Breast epithelium (tissue), 4 donors: ENCODE data around the gene SLC66A1. TPM values are rescaled to one million over a fixed set of nuclear protein-coding genes. Genes with fewer than 3 reads are reported as not detected.

Source experiments
- DNase-seq, 2 donors: peaks; one replicate each; pipeline ENCODE4 v3.0.0-alpha.2; 2019; ENCODE audit warnings: low spot score in 2 of 2
- H3K27ac ChIP-seq, 2 donors: fragments of 200-600 bp; sonication (generic) in 1 of 2; one replicate each; pipeline ENCODE4 v1.5.1; 2016 to 2019; ENCODE audit warnings: mild to moderate bottlenecking in 1 of 2
- H3K27me3 ChIP-seq, 2 donors: fragments of 200-600 bp; sonication (generic) in 1 of 2; one replicate each; pipeline versions ENCODE4 v1.5.1 to v1.6.0; 2017 to 2019; ENCODE audit warnings: control low read depth in 1 of 2, mild to moderate bottlenecking in 1 of 2
- H3K36me3 ChIP-seq: fragments of 200-600 bp; one replicate; pipeline ENCODE4 v1.5.1; 2019
- H3K4me1 ChIP-seq, 2 donors: fragments of 200-600 bp; sonication (generic); one replicate each; pipeline ENCODE4 v1.5.1; 2016 to 2019; ENCODE audit warnings: control low read depth in 1 of 2
- H3K4me3 ChIP-seq, 3 donors: fragments of 200-600 bp; sonication (generic); 1 replicate in 2 of 3; 2 replicates in 1 of 3; pipeline ENCODE4 v1.5.1; 2016 to 2019; ENCODE audit warnings: mild to moderate bottlenecking in 3 of 3, moderate library complexity in 2 of 3
- H3K9me3 ChIP-seq, 2 donors: fragments of 200-600 bp; sonication (generic) in 1 of 2; one replicate each; pipeline ENCODE4 v1.5.1; 2016 to 2019; ENCODE audit warnings: control low read depth in 1 of 2
- CTCF ChIP-seq, 3 donors: fragments of 450-650 bp; IDR thresholded peaks; one replicate each; pipeline ENCODE4 v1.5.1; 2016 to 2017; ENCODE audit warnings: antibody characterized with exemption in 3 of 3, mild to moderate bottlenecking in 3 of 3, moderate library complexity in 3 of 3
- POLR2A ChIP-seq: fragments of 450-650 bp; IDR thresholded peaks from one replicate; pipeline ENCODE4 v1.6.1; 2016; ENCODE audit warnings: antibody characterized with exemption, mild to moderate bottlenecking, moderate library complexity
- POLR2AphosphoS5 ChIP-seq, 3 donors: sonication (generic); formaldehyde crosslinking; IDR thresholded peaks; one replicate each; pipeline ENCODE4 v1.6.1; 2017; ENCODE audit warnings: antibody characterized with exemption in 3 of 3
- intact Hi-C: fragments of 100-400 bp; cut with DNase I; formaldehyde crosslinking; loops from one replicate; pipeline ENCODE4 v1.15.1; 2023; ENCODE audit warnings: low total_unique reads
- total RNA-seq, 3 donors: library from RNA; depleted of rRNA; stranded (reverse); fragments of >200 nt; gene quantifications; one replicate each; pipeline ENCODE4 v1.1.0, GENCODE V29; 2016

SLC66A1 gene
- total RNA-seq, 3 donors from 2014 or later = 6.2 to 13.9 (median 13.1) TPM

GRCh38 chr1:19321071-19321470 lies 8.9 kb downstream of the SLC66A1 start:
- TF ChIP-seq CTCF (IDR thresholded peaks at IDR 0.05) (no peak), POLR2A (no peak), POLR2AphosphoS5 (IDR thresholded peaks at IDR 0.05) (no peak)
- intact Hi-C loops = no loop called here
- DNase-seq = no peak
- no peaks in the 10 kb centered on the region for H3K27me3 ChIP-seq
- H3K4me3 ChIP-seq = no peak overlapping the region
- H3K4me1 ChIP-seq = no peaks in the 10 kb centered on the region
- H3K9me3 ChIP-seq = no peaks in the 10 kb centered on the region
- H3K27ac ChIP-seq = no peak overlapping the region
- H3K36me3 ChIP-seq = no peaks in the 10 kb centered on the region

GRCh38 chr1:19322481-19322880 lies 10.4 kb downstream of the SLC66A1 start:
- H3K36me3 ChIP-seq = no peaks in the 10 kb centered on the region
- H3K27me3 ChIP-seq = no peaks in the 10 kb centered on the region
- H3K27ac ChIP-seq = no peak overlapping the region
- H3K4me1 ChIP-seq = no peaks in the 10 kb centered on the region
- no peaks in the 10 kb centered on the region for H3K9me3 ChIP-seq
- intact Hi-C loops = no loop called here
- H3K4me3 ChIP-seq = no peak overlapping the region
- DNase-seq = no peak
- TF ChIP-seq CTCF (IDR thresholded peaks at IDR 0.05) = no peak
- no peak for TF ChIP-seq POLR2A
- TF ChIP-seq POLR2AphosphoS5 (IDR thresholded peaks at IDR 0.05) = no peak

DNA sequence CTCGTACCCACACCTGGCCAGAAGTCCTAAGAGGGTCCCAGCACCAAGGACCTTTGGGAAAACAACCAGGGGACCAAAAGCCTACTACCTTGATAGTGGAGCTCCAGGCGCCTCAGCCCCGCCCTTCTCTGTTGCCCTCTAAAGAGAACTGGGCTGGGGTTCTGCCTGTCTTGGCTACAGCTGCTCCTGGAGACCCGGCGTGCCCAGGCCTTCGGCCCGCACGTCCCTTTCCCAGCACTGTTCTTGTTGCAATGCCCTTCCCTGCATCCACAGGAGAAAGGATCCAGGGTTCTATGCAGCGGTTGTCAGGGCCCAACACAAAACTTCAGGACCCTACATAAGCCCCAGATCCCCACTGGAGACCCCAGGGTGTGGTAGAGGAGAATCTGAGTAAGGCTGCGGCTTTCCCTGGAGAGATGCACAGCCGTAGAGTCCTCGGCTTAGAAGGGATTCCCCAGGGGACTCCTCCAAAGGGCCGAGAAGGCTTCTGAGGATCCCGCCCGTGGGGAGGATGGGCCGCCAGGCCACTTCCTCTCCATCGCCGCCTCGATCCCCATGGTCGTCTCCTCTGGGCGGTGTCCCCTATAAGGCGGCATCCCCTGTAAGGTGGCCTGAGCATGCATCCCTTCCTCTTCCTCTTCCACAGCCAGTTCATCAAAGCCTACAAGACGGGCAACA lies 12.0 kb downstream of the SLC66A1 start:
- H3K4me3 ChIP-seq = no peak overlapping the region
- no peaks in the 10 kb centered on the region for H3K27me3 ChIP-seq
- H3K27ac ChIP-seq = no peak overlapping the region
- no peak for TF ChIP-seq CTCF (IDR thresholded peaks at IDR 0.05)
- no peak for TF ChIP-seq POLR2A
- TF ChIP-seq POLR2AphosphoS5 (IDR thresholded peaks at IDR 0.05) = no peak
- H3K9me3 ChIP-seq = no peaks in the 10 kb centered on the region
- intact Hi-C loops = no loop called here
- no peaks in the 10 kb centered on the region for H3K36me3 ChIP-seq
- no peak for DNase-seq
- no peaks in the 10 kb centered on the region for H3K4me1 ChIP-seq

DNA sequence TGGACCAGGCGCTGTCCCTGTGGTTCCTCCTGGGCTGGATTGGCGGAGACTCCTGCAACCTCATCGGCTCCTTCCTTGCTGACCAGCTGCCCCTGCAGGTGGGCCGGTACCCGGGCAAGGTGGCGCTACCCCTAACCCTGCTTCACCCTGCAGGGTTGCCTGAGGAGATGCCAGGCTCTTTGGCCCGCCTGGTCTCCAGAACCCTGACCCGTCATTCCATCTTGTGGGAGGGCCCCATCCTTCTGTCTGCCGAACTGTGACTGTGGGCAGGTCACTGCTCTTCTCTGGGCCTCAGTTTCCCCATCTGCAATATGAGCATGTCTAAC lies 12.5 kb downstream of the SLC66A1 start:
- intact Hi-C loops = no loop called here
- TF ChIP-seq CTCF (IDR thresholded peaks at IDR 0.05) = no peak
- TF ChIP-seq POLR2AphosphoS5 (IDR thresholded peaks at IDR 0.05) = no peak
- TF ChIP-seq POLR2A = no peak
- Histone ChIP-seq H3K36me3 (no peaks in the 10 kb centered on the region), H3K27ac (no peak overlapping the region), H3K4me3 (no peak overlapping the region), H3K4me1 (no peaks in the 10 kb centered on the region), H3K9me3 (no peaks in the 10 kb centered on the region), H3K27me3 (no peaks in the 10 kb centered on the region)
- no peak for DNase-seq

DNA sequence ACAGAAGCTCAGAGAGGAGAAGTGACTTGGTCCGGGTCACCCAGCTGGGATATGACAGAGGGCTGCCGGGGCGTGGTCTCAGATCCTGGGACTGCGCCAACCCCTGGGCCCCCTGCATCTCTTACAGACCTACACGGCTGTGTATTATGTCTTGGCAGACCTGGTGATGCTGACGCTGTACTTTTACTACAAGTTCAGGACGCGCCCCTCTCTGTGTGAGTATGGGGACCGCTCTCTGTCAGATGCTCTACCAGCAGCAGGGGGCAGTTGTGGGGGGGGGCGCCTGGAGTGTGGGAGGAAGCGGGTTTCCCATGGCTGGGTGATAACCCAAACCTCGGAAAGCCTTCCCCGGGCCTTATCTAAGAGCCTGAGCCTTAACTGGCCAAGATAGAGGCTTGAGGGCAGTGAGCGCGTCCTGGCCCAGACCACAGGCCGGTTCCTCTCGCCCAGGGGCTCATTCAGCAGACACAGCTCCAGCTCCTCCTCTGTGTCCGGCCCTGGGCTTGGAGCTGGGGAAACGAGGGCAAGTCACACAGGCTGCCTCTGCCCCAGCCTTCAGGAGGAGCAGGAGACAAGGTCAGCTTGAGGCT lies 13.3 kb downstream of the SLC66A1 start:
- Histone ChIP-seq H3K36me3 (no peaks in the 10 kb centered on the region), H3K27ac (no peak overlapping the region), H3K4me3 (no peak overlapping the region), H3K9me3 (no peaks in the 10 kb centered on the region), H3K4me1 (no peaks in the 10 kb centered on the region), H3K27me3 (no peaks in the 10 kb centered on the region)
- no peak for TF ChIP-seq POLR2A
- no peak for TF ChIP-seq POLR2AphosphoS5 (IDR thresholded peaks at IDR 0.05)
- TF ChIP-seq CTCF (IDR thresholded peaks at IDR 0.05) = no peak
- intact Hi-C loops = no loop called here
- no peak for DNase-seq
